Measurements from ENCODE around the gene NEBL. TPM values are rescaled to one million over a fixed set of nuclear protein-coding genes. Genes with fewer than 3 reads are reported as not detected.
A peak's percentile ranks its signal among the peaks of the same experiment; 100 is the strongest.

Gene NEBL
- total and polyA plus RNA-seq, 9 of the 15 experiments (the other 6 are each of a cell fraction or from before 2014, with no cell fraction given), result 0.82 to 14.6 (median 9.8) TPM

- peak; percentile 28; the same call in 1 of the 2 replicates for TF ChIP-seq ARID1B (IDR thresholded peaks at IDR 0.05)
Measured at GRCh38 chr10:20901110-20901509, 4.0 kb upstream of the NEBL start (continued).

GRCh38 chr10:20898866-20899535 is 1.9 kb upstream of the NEBL start:
- ATAC-seq (no peak), DNase-seq (ENCODE audit: extremely low read depth in 1 of 4, low spot score in 3 of 4) (no peak), FAIRE-seq (no peak)
- intact Hi-C loops (cut with micrococcal nuclease) (no loop called here), in situ Hi-C loops (cut with MboI) (no loop called here)
- no peak overlapping the region for H3K4me3 ChIP-seq
- CTCF ChIA-PET (ENCODE audit: low intra/inter-chr PET ratio), result interaction anchor here (0.6 kb wide), 1 partner anchor 377 kb away, joined by 3 read pairs; no protein-coding TSS in a partner anchor
- H3K4me1 ChIP-seq (replicated peaks in 1 of 2; ENCODE audit: control insufficient read depth in 2 of 2, insufficient read depth in 2 of 2, low read length in 2 of 2), result no peaks in the 10 kb centered on the region
- no peak overlapping the region for H3K9ac ChIP-seq (ENCODE audit: insufficient read depth in 1 of 2, low read depth in 2 of 2, low read length in 2 of 2)
- POLR2A ChIA-PET, result no interaction called here
- whole genome bisulfite sequencing (ENCODE audit: insufficient coverage, low coverage, missing lambda C conversion rate), result 25% methylated on average over 3 of the region's 3 CpGs
- no peaks in the 10 kb centered on the region for H3K36me3 ChIP-seq (ENCODE audit: control insufficient read depth, insufficient read depth, low read length)
- no TSS peak for BruUV-seq (replicated peaks)
- no peak overlapping the region for H3K4me2 ChIP-seq (ENCODE audit: insufficient read depth, low read length)
- H3K27me3 ChIP-seq (ENCODE audit: control insufficient read depth in 2 of 2, insufficient read depth in 2 of 2, low read length in 2 of 2), result no peaks in the 10 kb centered on the region
- H3K9me1 ChIP-seq (ENCODE audit: control insufficient read depth, insufficient read depth, low read length), result no peaks in the 10 kb centered on the region
- H3K27ac ChIP-seq (ENCODE audit: extremely low read depth, low read depth, low read length), result no peak overlapping the region
- H3K9me3 ChIP-seq (replicated peaks; ENCODE audit: control insufficient read depth, insufficient read depth, low read depth, low read length), result no peaks in the 10 kb centered on the region
- no peaks in the 10 kb centered on the region for H4K20me1 ChIP-seq (replicated peaks; ENCODE audit: control insufficient read depth, insufficient read depth, low read length)
- H2AFZ ChIP-seq (ENCODE audit: low read depth, low read length), result no peak overlapping the region
- TF ChIP-seq ZNF584 (CRISPR knock-in tag; IDR thresholded peaks at IDR 0.05; ENCODE audit: low read depth), result no peak
- TF ChIP-seq CBX2 (IDR thresholded peaks at IDR 0.05; ENCODE audit: insufficient read depth, low read length, poor library complexity, severe bottlenecking), result no peak
- TF ChIP-seq ZNF277 (CRISPR knock-in tag; IDR thresholded peaks at IDR 0.05; ENCODE audit: borderline replicate concordance), result no peak
- no peak for TF ChIP-seq TSC22D4 (tag; IDR thresholded peaks at IDR 0.05)
- no peak for TF ChIP-seq PRDM10 (IDR thresholded peaks at IDR 0.05; ENCODE audit: partially characterized antibody)
- H3K79me2 ChIP-seq (ENCODE audit: control insufficient read depth, insufficient read depth, low read length), result no peaks in the 10 kb centered on the region
